GM19043 (cell line): ENCODE measurements around the gene GADD45A.
"Not testable (repeated sequence)": the region's sequence is repeated elsewhere in the genome, so short reads cannot be mapped to it uniquely, and the experiment has no call there.

Experiments used
- ATAC-seq: cut with Tn5 transposase; IDR thresholded peaks from one replicate; pipeline ENCODE4 v1.9.1; 2021; ENCODE audit warnings: low read depth; ENCODE audit not compliant: unreplicated experiment

Gene GADD45A

GRCh38 chr1:67685067-67685557 is at the start of gene GADD45A:
Gene GADD45A, plus strand, starts transcription at chr1:67685201. Its CDS starts 294 bp downstream, at chr1:67685495.
- peak; percentile 83 for ATAC-seq

GRCh38 chr1:67636146-67636545 is 48.9 kb upstream of the GADD45A start:
- ATAC-seq = no peak

GRCh38 chr1:67639361-67639760 is 45.6 kb upstream of the GADD45A start:
- ATAC-seq = no peak

- ATAC-seq = no peak
These were observed 42.4 kb upstream of the GADD45A start for GRCh38 chr1:67642629-67643028.

- no peak for ATAC-seq
These were observed 40.4 kb upstream of the GADD45A start for GRCh38 chr1:67644566-67644965.

- ATAC-seq = no peak
These were observed 39.4 kb upstream of the GADD45A start for GRCh38 chr1:67645495-67646144.

GRCh38 chr1:67646145-67647035 is 38.6 kb upstream of the GADD45A start:
- ATAC-seq = no peak

GRCh38 chr1:67647036-67647798 is 37.8 kb upstream of the GADD45A start:
- no peak for ATAC-seq

- no peak for ATAC-seq
These were observed 37.1 kb upstream of the GADD45A start for GRCh38 chr1:67647814-67648358.

- ATAC-seq = no peak
These were observed 36.2 kb upstream of the GADD45A start for GRCh38 chr1:67648582-67649326.

GRCh38 chr1:67650061-67650460 is 34.9 kb upstream of the GADD45A start:
- no peak for ATAC-seq

- ATAC-seq = no peak
These were observed 34.0 kb upstream of the GADD45A start for GRCh38 chr1:67651031-67651430.

- ATAC-seq = no peak
These were observed 32.2 kb upstream of the GADD45A start for GRCh38 chr1:67652800-67653199.

GRCh38 chr1:67653304-67653703 is 31.7 kb upstream of the GADD45A start:
- ATAC-seq = no peak

GRCh38 chr1:67655581-67655980 is 29.4 kb upstream of the GADD45A start:
- ATAC-seq = no peak

- not testable (repeated sequence) for ATAC-seq
These were observed 27.8 kb upstream of the GADD45A start for GRCh38 chr1:67657152-67657551.

GRCh38 chr1:67659229-67659628 is 25.8 kb upstream of the GADD45A start:
- ATAC-seq = no peak

GRCh38 chr1:67662884-67663283 is 22.1 kb upstream of the GADD45A start:
- ATAC-seq = no peak

- ATAC-seq = no peak
These were observed 21.0 kb upstream of the GADD45A start for GRCh38 chr1:67664048-67664447.

GRCh38 chr1:67665307-67665706 is 19.7 kb upstream of the GADD45A start:
- not testable (repeated sequence) for ATAC-seq
